Liver (tissue), 3 donors: ENCODE measurements around the gene GK.

Experiments used
- CTCF ChIP-seq: fragments of 150-350 bp; IDR thresholded peaks from 2 replicates; pipeline ENCODE4 v1.5.1; 2017; ENCODE audit warnings: improper control_type of control experiment, low read depth, low read length; ENCODE audit not compliant: missing input control
- SP1 ChIP-seq: IDR thresholded peaks from 2 replicates; pipeline ENCODE4 v1.6.1; 2018; ENCODE audit warnings: antibody characterized with exemption, mild to moderate bottlenecking
- donor health status: healthy.
- donor health status: healthy.

- peak; percentile 40 for TF ChIP-seq CTCF
- TF ChIP-seq SP1: peak; percentile 60
Observed at GRCh38 chrX:30618160-30618765, 35.0 kb upstream of the GK start.
